Measurements from ENCODE around the gene OR6C74. TPM values are rescaled to one million over a fixed set of nuclear protein-coding genes. Genes with fewer than 3 reads are reported as not detected.

The OR6C74 gene
- total RNA-seq = not detected in 2 replicates

GRCh38 chr12:55244309-55244708 lies at the start of gene OR6C74:
OR6C74 (plus strand) TSS chr12:55244609; CDS start chr12:55247288, 2,679 bp downstream.

GRCh38 chr12:55220725-55221124 lies 23.7 kb upstream of the OR6C74 start, which contains the start of gene OR10A7:
OR10A7 (plus strand) TSS chr12:55221025; CDS start chr12:55221025, 0 bp downstream.

Other genes with a start within 250 kb of the OR6C74 start
- gene NEUROD4, start 224.6 kb upstream of the OR6C74 start, total RNA-seq = not detected in 2 replicates
- gene OR9K2, start 118.2 kb upstream of the OR6C74 start, total RNA-seq = not detected in 2 replicates
- gene OR10A7, start 23.6 kb upstream of the OR6C74 start, total RNA-seq = not detected in 2 replicates
- not detected in 2 replicates for gene OR6C6, start 52.0 kb downstream of the OR6C74 start, total RNA-seq
- not detected in 2 replicates for gene OR6C1, start 69.7 kb downstream of the OR6C74 start, total RNA-seq
- not detected in 2 replicates for gene OR6C3, start 86.1 kb downstream of the OR6C74 start, total RNA-seq
- gene OR6C75, start 118.4 kb downstream of the OR6C74 start, total RNA-seq = not detected in 2 replicates
- not detected in 2 replicates for gene OR6C65, start 155.9 kb downstream of the OR6C74 start, total RNA-seq
- not detected in 2 replicates for gene OR6C76, start 181.6 kb downstream of the OR6C74 start, total RNA-seq
- not detected in 2 replicates for gene OR6C2, start 199.5 kb downstream of the OR6C74 start, total RNA-seq
- not detected in 2 replicates for gene OR6C70, start 225.5 kb downstream of the OR6C74 start, total RNA-seq
- not detected in 2 replicates for gene OR6C68, start 247.8 kb downstream of the OR6C74 start, total RNA-seq

All from smooth muscle cell of the pulmonary artery (primary cell).